Omental fat pad (tissue), 4 donors: ENCODE results near the gene MACROD1. TPM values are rescaled to one million over a fixed set of nuclear protein-coding genes. Genes with fewer than 3 reads are reported as not detected.

ENCODE experiments used
- ATAC-seq: fragments of 150-250 bp; one replicate; pipeline ENCODE4 v1.9.1; 2016; ENCODE audit warnings: mild to moderate bottlenecking, moderate library complexity; ENCODE audit not compliant: low FRiP score
- DNase-seq: peaks from one replicate; pipeline ENCODE4 v3.0.0-alpha.2; 2019; ENCODE audit warnings: low spot score
- total RNA-seq, 4 donors: library from RNA; depleted of rRNA; stranded (reverse); fragments of >200 nt; gene quantifications; one replicate each; pipeline ENCODE4 v1.1.0, GENCODE V29; 2016
- TF ChIP-seq, protein P1 (sequence below), 3 donors: fragments of 450-650 bp; IDR thresholded peaks; one replicate each; pipeline ENCODE4 v1.5.1; 2016 to 2017; ENCODE audit warnings: antibody characterized with exemption in 3 of 3, mild to moderate bottlenecking in 3 of 3, moderate library complexity in 2 of 3

MACROD1 gene
- total RNA-seq, 4 donors from 2014 or later, result 13.8 to 40.9 (median 26.2) TPM

DNA sequence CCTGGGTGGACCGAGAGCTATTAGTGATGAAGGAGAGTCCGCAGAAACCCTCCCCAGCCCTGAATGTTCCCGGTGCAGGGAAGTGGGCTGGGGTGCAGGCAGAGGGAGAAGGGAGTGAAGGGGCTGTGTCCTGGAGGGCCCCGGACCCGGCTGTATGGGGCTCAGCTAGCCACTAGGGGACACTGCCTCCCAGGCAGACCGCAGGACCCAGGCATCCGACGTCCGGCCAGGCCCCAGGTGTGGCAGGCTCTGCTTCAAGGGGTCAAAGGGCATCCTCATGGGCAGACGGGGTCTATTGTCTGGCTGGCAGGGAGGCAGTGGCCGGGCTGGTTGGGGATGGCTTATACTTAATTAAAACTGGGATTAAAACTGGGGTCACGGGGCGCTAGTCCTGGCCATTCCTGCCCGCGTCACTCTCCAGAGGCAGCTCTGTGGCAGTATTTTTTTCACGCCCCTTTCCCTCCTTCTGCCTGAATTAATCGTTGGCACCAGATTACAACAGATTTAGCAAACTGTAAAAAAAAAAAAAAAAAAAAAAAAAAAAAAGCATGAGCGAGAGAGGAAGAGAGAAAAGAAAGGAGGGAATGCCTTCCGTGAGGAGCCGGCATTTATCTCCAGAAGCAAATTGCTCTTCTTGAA is 125.1 kb downstream of the MACROD1 start:
- ATAC-seq (no peak), DNase-seq (no peak)
- TF ChIP-seq, protein P1, sequence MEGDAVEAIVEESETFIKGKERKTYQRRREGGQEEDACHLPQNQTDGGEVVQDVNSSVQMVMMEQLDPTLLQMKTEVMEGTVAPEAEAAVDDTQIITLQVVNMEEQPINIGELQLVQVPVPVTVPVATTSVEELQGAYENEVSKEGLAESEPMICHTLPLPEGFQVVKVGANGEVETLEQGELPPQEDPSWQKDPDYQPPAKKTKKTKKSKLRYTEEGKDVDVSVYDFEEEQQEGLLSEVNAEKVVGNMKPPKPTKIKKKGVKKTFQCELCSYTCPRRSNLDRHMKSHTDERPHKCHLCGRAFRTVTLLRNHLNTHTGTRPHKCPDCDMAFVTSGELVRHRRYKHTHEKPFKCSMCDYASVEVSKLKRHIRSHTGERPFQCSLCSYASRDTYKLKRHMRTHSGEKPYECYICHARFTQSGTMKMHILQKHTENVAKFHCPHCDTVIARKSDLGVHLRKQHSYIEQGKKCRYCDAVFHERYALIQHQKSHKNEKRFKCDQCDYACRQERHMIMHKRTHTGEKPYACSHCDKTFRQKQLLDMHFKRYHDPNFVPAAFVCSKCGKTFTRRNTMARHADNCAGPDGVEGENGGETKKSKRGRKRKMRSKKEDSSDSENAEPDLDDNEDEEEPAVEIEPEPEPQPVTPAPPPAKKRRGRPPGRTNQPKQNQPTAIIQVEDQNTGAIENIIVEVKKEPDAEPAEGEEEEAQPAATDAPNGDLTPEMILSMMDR (IDR thresholded peaks at IDR 0.05), result no peak

DNA sequence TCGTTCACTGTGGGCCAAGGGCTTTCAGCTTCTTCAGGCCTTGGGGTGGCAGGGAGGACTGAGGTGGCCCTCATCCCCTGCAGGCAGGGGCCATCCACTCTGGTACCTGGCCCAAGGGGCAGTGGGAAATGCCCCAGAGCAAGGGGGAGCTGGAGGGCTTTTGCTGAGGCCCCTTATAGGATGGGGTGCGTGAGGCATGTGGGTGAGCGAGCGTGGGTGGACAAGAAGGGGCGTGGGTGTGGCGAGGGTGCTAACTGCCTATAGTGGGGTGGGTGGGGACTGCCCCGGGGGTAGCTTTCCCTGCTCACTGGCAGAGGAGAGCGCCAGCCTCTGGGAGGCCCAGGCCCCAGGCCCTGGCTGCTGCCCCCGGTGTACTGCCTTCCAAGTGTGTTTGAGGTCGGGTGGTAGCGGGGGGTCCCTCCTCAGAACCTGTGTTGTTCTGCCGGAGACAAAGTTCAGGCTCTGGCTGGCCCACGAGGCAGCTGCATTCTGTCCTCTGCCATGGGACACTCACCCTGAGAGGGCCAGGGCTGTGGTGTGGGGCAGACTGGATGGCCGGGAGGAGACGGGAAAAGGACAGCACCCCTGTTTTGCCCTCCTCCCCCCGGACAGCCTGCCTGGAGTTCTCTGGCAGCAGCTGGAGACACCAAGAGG is 126.8 kb downstream of the MACROD1 start:
- DNase-seq, result no peak
- TF ChIP-seq, protein P1 (IDR thresholded peaks at IDR 0.05), result no peak
- no peak for ATAC-seq

DNA sequence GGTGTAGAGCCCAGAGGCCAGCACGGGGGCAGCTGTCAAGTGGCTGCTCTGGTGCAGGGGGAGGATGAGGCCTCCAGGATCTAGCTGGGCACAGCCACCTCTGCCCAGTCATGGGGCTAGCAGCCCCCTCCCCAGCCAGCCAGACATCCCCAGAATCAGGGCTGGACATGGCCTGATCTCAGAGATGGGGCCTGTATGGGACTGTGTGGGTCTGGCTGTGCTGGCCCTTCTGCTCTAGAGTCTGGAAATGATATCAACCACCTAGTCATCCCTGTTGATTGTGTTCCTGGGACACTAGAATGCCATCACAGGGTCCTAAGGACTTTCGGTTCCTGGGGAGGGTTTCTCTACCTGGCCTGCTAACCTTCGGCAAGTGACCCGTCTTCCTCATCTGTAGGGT is 127.4 kb downstream of the MACROD1 start:
- TF ChIP-seq, protein P1 (IDR thresholded peaks at IDR 0.05), result no peak
- no peak for DNase-seq
- no peak for ATAC-seq

DNA sequence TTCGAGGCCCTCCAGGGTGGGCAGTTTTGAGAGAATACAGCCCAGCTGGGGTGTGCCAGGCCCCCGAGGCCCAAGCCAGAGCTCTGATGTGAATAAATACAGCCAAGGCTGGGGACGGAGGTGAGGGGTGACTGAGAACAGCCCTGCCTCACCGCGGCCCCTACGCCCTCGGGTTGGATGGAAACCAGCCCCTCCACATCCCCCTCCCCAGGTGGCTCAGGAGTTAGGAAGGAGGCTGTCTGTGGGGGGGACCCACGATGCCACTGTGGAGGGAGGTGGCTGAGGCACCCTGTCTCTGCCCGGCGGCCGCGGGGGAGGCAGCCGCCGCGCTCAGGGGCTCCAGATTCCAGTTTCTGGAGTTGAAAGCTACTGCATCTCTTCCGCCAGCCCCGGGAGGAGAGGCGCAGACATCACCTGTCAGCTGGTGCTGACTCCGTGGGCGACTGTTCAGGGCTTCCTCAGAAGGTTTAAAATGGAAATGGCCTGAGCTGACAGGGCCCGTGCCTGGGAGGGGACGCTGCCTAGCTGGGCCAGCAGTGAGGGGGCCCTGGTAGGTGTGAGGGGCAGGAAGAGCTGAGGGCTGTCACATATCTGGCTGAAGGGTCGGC is 128.8 kb downstream of the MACROD1 start:
- TF ChIP-seq, protein P1 (IDR thresholded peaks at IDR 0.05), result no peak
- DNase-seq (no peak), ATAC-seq (no peak)

DNA sequence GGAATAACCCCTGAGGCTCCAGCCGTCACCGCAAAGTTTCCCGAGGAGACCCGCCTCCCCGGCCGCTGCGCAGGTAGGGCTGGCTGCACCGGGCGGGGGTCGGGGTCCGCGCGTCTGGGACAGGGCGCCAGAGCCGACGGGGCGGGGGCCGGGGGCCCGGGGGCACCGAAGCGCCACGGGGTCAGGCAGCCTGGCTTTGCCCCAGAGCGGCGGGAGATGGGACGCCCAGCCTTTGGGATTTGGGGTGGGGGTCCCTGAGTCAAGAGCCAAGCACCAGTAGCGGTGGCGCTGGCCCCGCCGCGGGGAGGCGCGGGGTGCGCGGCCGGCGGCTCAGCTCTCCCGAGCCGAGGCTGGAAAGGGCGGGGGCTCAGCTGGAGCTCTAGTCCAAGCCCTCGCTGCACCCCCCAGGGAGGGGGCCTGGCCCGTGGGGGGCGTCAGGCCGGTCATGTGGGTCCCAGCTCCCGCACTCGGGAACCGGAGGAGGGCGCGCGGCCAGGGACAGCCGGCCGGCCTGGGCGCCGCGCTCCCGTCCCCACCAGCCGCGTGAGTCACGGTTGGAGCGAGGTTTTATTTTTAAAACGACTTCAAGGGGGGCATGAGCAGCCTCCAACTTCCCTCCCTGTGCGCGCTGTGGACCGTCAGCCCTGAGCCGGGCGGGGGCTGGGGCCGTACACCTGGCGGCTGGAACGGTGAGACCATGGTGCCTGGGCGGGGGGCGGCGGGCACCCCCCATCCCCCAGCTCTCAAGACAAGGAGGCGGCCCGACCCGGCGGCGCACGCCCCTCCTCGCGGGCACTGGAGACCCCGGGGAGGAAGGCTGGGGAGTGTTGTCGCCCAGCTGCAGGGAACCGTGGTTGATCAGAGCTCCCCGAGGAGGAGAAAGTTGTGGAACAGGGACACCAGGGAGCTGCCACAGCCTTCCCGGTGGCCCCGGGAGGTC is 129.6 kb downstream of the MACROD1 start:
- DNase-seq (no peak), ATAC-seq (peak; percentile 44)
- TF ChIP-seq, protein P1 (IDR thresholded peaks at IDR 0.05), result no peak

DNA sequence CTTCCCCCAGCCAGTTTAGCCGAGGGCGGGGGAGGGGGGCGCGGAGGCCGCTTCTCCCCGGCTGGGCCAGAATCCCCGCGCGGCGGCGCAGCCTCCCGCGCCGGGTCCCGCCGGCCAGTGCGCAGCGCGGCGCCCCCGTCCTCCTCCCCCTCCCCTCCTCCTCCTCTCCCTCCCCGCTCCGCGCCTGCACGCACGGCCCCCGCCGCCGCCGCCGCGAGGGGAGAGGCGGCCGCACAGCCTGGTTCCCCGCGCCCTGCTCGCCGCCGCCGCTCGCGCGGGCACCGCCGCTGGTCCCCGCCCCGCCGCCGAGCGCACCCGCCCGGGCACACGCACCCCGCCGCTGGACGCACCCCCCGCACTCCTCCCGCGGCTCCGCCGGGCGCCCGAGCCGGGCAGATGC is 130.3 kb downstream of the MACROD1 start, which contains the start of gene FLRT1:
Gene FLRT1, plus strand, starts transcription at position 356 of the 400 bp plus-strand sequence. CDS start 80,337 bp downstream, outside the sequence.
- TF ChIP-seq, protein P1 (IDR thresholded peaks at IDR 0.05), result no peak
- no peak for ATAC-seq
- no peak for DNase-seq
